GM23338 (cell line): ENCODE data around the gene PRR20D.
"Not testable (repeated sequence)": the region's sequence is repeated elsewhere in the genome, so short reads cannot be mapped to it uniquely, and the experiment has no call there.

Experiments
- CREB1 ChIP-seq: fragments of 250-450 bp; sonication (Bioruptor Pico); IDR thresholded peaks from 2 replicates; pipeline ENCODE4 v1.5.0; 2020; ENCODE audit warnings: low read depth, mild to moderate bottlenecking, moderate library complexity
- EZH2 ChIP-seq: fragments of 200-600 bp; sonication (generic); IDR thresholded peaks from one replicate; pipeline ENCODE4 v1.8.0; 2017; ENCODE audit warnings: antibody characterized with exemption, mild to moderate bottlenecking, low read depth; ENCODE audit not compliant: unreplicated experiment
- EZH2phosphoT487 ChIP-seq: fragments of 200-600 bp; sonication (generic); IDR thresholded peaks from one replicate; pipeline ENCODE4 v1.8.1; 2018; ENCODE audit warnings: antibody characterized with exemption; ENCODE audit not compliant: unreplicated experiment
- POLR2AphosphoS5 ChIP-seq: IDR thresholded peaks from 2 replicates; pipeline ENCODE4 v1.6.1; 2016; ENCODE audit warnings: antibody characterized with exemption, low read depth
- STAT1 ChIP-seq: IDR thresholded peaks from one replicate; pipeline ENCODE4 v1.6.1; 2016; ENCODE audit warnings: antibody characterized with exemption; ENCODE audit not compliant: unreplicated experiment
- ZNF331 ChIP-seq: fragments of 250-450 bp; sonication (Bioruptor Pico); IDR thresholded peaks from 2 replicates; pipeline ENCODE4 v1.5.0; 2020; ENCODE audit warnings: low read depth, mild to moderate bottlenecking, moderate library complexity
- TF ChIP-seq, protein P1 (sequence below), 2 experiments: fragments of 200-600 bp in 1 of 2; sonication (generic) in 1 of 2; conservative IDR thresholded peaks; 2 replicates each; pipeline versions ENCODE4 v1.5.1 to v1.6.1; 2016 to 2017; ENCODE audit warnings: antibody characterized with exemption in 2 of 2, low read depth in 2 of 2, mild to moderate bottlenecking in 2 of 2, moderate library complexity in 1 of 2

- TF ChIP-seq, protein P1, sequence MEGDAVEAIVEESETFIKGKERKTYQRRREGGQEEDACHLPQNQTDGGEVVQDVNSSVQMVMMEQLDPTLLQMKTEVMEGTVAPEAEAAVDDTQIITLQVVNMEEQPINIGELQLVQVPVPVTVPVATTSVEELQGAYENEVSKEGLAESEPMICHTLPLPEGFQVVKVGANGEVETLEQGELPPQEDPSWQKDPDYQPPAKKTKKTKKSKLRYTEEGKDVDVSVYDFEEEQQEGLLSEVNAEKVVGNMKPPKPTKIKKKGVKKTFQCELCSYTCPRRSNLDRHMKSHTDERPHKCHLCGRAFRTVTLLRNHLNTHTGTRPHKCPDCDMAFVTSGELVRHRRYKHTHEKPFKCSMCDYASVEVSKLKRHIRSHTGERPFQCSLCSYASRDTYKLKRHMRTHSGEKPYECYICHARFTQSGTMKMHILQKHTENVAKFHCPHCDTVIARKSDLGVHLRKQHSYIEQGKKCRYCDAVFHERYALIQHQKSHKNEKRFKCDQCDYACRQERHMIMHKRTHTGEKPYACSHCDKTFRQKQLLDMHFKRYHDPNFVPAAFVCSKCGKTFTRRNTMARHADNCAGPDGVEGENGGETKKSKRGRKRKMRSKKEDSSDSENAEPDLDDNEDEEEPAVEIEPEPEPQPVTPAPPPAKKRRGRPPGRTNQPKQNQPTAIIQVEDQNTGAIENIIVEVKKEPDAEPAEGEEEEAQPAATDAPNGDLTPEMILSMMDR (conservative IDR thresholded peaks at IDR 0.05; ENCODE audit: low read depth in 2 of 2), result not testable (repeated sequence)
- not testable (repeated sequence) for TF ChIP-seq CREB1 (CRISPR knock-in tag); EZH2; EZH2phosphoT487; STAT1; POLR2AphosphoS5; ZNF331
Observed at GRCh38 chr13:57140235-57140968, 20.0 kb upstream of the PRR20D start, which contains the start of gene PRR20A.
